ENCODE results near the gene FAM47E. TPM values are rescaled to one million over a fixed set of nuclear protein-coding genes. Genes with fewer than 3 reads are reported as not detected.
A peak's percentile ranks its signal among the peaks of the same experiment; 100 is the strongest.

Gene FAM47E
- total and polyA plus RNA-seq, 9 of the 15 experiments (the other 6 are each of a cell fraction or from before 2014, with no cell fraction given): 3.7 to 15.6 (median 6.4) TPM

GRCh38 chr4:76311896-76312331, 60.4 kb downstream of the FAM47E start:
- no peaks in the 10 kb centered on the region for H3K27me3 ChIP-seq (ENCODE audit: control insufficient read depth in 2 of 2, insufficient read depth in 2 of 2, low read length in 2 of 2)
- no TSS peak for BruUV-seq (replicated peaks)
- TF ChIP-seq GATA2 (CRISPR knock-in tag; IDR thresholded peaks at IDR 0.05) (no peak), CEBPB (tag; IDR thresholded peaks at IDR 0.05) (peak; percentile 70)
- H3K9me1 ChIP-seq (ENCODE audit: control insufficient read depth, insufficient read depth, low read length): no peaks in the 10 kb centered on the region
- no peaks in the 10 kb centered on the region; the same call in 1 of the 2 replicates for H3K9me3 ChIP-seq (replicated peaks; ENCODE audit: control insufficient read depth, insufficient read depth, low read depth, low read length)
- 0% methylated on average over 1 of the region's 1 CpG for WGBS (ENCODE audit: insufficient coverage, low coverage, missing lambda C conversion rate)
- H3K79me2 ChIP-seq (ENCODE audit: control insufficient read depth, insufficient read depth, low read length): no peaks in the 10 kb centered on the region
- intact Hi-C loops (cut with micrococcal nuclease): no loop called here
- DNase-seq (ENCODE audit: extremely low read depth in 1 of 4, low spot score in 3 of 4) (no peak), FAIRE-seq (no peak), ATAC-seq (peak; percentile 40; the same call in 1 of the 3 replicates)
- no peak overlapping the region for H3K4me2 ChIP-seq (ENCODE audit: insufficient read depth, low read length)
- peaks cover 6 to 8% of the 10 kb centered on the region in 2 experiments; a peak in 4 of 5 replicates for H3K4me1 ChIP-seq (replicated peaks in 1 of 2; ENCODE audit: control insufficient read depth in 2 of 2, insufficient read depth in 2 of 2, low read length in 2 of 2)
- no peak overlapping the region for H2AFZ ChIP-seq (ENCODE audit: low read depth, low read length)
- CTCF ChIA-PET (ENCODE audit: low intra/inter-chr PET ratio): no interaction called here
- in situ Hi-C loops (cut with MboI): no loop called here
- H3K9ac ChIP-seq (ENCODE audit: insufficient read depth in 1 of 2, low read depth in 2 of 2, low read length in 2 of 2): no peak overlapping the region
- POLR2A ChIA-PET: no interaction called here
- H3K4me3 ChIP-seq: no peak overlapping the region
- no peak overlapping the region for H3K27ac ChIP-seq (ENCODE audit: extremely low read depth, low read depth, low read length)
- no peaks in the 10 kb centered on the region for H3K36me3 ChIP-seq (ENCODE audit: control insufficient read depth, insufficient read depth, low read length)
- H4K20me1 ChIP-seq (replicated peaks; ENCODE audit: control insufficient read depth, insufficient read depth, low read length): no peaks in the 10 kb centered on the region

- BruUV-seq (replicated peaks): no TSS peak
- Histone ChIP-seq H3K27me3 (ENCODE audit: control insufficient read depth in 2 of 2, insufficient read depth in 2 of 2, low read length in 2 of 2) (no peaks in the 10 kb centered on the region), H2AFZ (ENCODE audit: low read depth, low read length) (no peak overlapping the region), H3K36me3 (ENCODE audit: control insufficient read depth, insufficient read depth, low read length) (no peaks in the 10 kb centered on the region), H3K4me2 (ENCODE audit: insufficient read depth, low read length) (no peak overlapping the region), H3K79me2 (ENCODE audit: control insufficient read depth, insufficient read depth, low read length) (no peaks in the 10 kb centered on the region), H3K9ac (ENCODE audit: insufficient read depth in 1 of 2, low read depth in 2 of 2, low read length in 2 of 2) (no peak overlapping the region), H3K9me1 (ENCODE audit: control insufficient read depth, insufficient read depth, low read length) (no peaks in the 10 kb centered on the region), H3K4me1 (replicated peaks in 1 of 2; ENCODE audit: control insufficient read depth in 2 of 2, insufficient read depth in 2 of 2, low read length in 2 of 2) (peaks cover 4 to 6% of the 10 kb centered on the region in 2 experiments; a peak in 3 of 5 replicates), H3K4me3 (no peak overlapping the region), H3K27ac (ENCODE audit: extremely low read depth, low read depth, low read length) (no peak overlapping the region), H3K9me3 (replicated peaks; ENCODE audit: control insufficient read depth, insufficient read depth, low read depth, low read length) (no peaks in the 10 kb centered on the region; the same call in 1 of the 2 replicates), H4K20me1 (replicated peaks; ENCODE audit: control insufficient read depth, insufficient read depth, low read length) (no peaks in the 10 kb centered on the region)
- POLR2A ChIA-PET: no interaction called here
- DNase-seq (ENCODE audit: extremely low read depth in 1 of 4, low spot score in 3 of 4): no peak
- 6% methylated on average over 1 of the region's 1 CpG for WGBS (ENCODE audit: insufficient coverage, low coverage, missing lambda C conversion rate)
- no peak for FAIRE-seq
- ATAC-seq: no peak
- TF ChIP-seq BHLHE40 (IDR thresholded peaks at IDR 0.05; ENCODE audit: low read length) (no peak), YY1 (IDR thresholded peaks at IDR 0.05; ENCODE audit: borderline replicate concordance in 1 of 3, control insufficient read depth in 1 of 3, extremely low read depth in 1 of 3, insufficient read depth in 3 of 3, insufficient read length in 1 of 3, insufficient replicate concordance in 2 of 3, low read depth in 1 of 3, low read length in 2 of 3) (no peak), USF1 (CRISPR knock-in tag; IDR thresholded peaks at IDR 0.05) (no peak), CTBP1 (IDR thresholded peaks at IDR 0.05; ENCODE audit: borderline replicate concordance) (no peak)
- CTCF ChIA-PET (ENCODE audit: low intra/inter-chr PET ratio): no interaction called here
- intact Hi-C loops (cut with micrococcal nuclease): no loop called here
- in situ Hi-C loops (cut with MboI): no loop called here
These were observed 60.9 kb downstream of the FAM47E start for GRCh38 chr4:76312457-76312856.
